OCI-LY3 (cell line): ENCODE results near the gene SLC29A2.
A peak's percentile ranks its signal among the peaks of the same experiment; 100 is the strongest.
"Not testable (repeated sequence)": the region's sequence is repeated elsewhere in the genome, so short reads cannot be mapped to it uniquely, and the experiment has no call there.

ENCODE experiments used
- H2AFZ ChIP-seq: fragments of 200-600, 300-600 bp; shearing (Covaris generic); 2 replicates; pipeline ENCODE4 v1.6.0; 2014; ENCODE audit warnings: antibody characterized with exemption, low read depth, low read length
- H3K27ac ChIP-seq: fragments of 200-600, 300-600 bp; sonication (generic); 2 replicates; pipeline ENCODE4 v1.5.1; 2014; ENCODE audit warnings: mild to moderate bottlenecking, low read length, moderate library complexity, mixed read lengths
- H3K27me3 ChIP-seq: fragments of 200-600, 300-600 bp; sonication (generic); 2 replicates; pipeline ENCODE4 v1.6.1; 2014; ENCODE audit warnings: low read depth, low read length, mixed read lengths
- H3K36me3 ChIP-seq: fragments of 200-600, 300-600 bp; sonication (generic); replicated peaks from 2 replicates; pipeline ENCODE3; 2014; ENCODE audit warnings: low read depth, low read length, mixed read lengths
- H3K4me1 ChIP-seq: fragments of 300-600, 200-600 bp; sonication (generic); 2 replicates; pipeline ENCODE4 v1.6.1; 2014; ENCODE audit warnings: low read length, mixed read lengths
- H3K4me2 ChIP-seq: fragments of 200-600, 300-600 bp; sonication (generic); 2 replicates; pipeline ENCODE4 v1.6.1; 2014; ENCODE audit warnings: low read length, mixed read lengths
- H3K4me3 ChIP-seq: fragments of 300-600, 200-600 bp; sonication (generic); 2 replicates; pipeline ENCODE4 v1.5.1; 2014; ENCODE audit warnings: antibody characterized with exemption, mild to moderate bottlenecking, low read length, moderate library complexity
- H3K79me2 ChIP-seq: fragments of 300-600, 200-600 bp; shearing (Covaris generic); 2 replicates; pipeline ENCODE4 v1.6.1; 2014; ENCODE audit warnings: mild to moderate bottlenecking, low read length, mixed read lengths
- H3K9ac ChIP-seq: fragments of 300-600, 200-600 bp; shearing (Covaris generic); 2 replicates; pipeline ENCODE4 v1.6.0; 2014; ENCODE audit warnings: mild to moderate bottlenecking, low read length, moderate library complexity
- H3K9me3 ChIP-seq: fragments of 200-600, 300-600 bp; shearing (Covaris generic); 2 replicates; pipeline ENCODE4 v1.6.1; 2014; ENCODE audit warnings: low read length, mixed read lengths; ENCODE audit not compliant: insufficient read depth
- H4K20me1 ChIP-seq: fragments of 200-600, 300-600 bp; sonication (generic); 2 replicates; pipeline ENCODE4 v1.6.1; 2016; ENCODE audit warnings: low read length, mixed read lengths; ENCODE audit not compliant: insufficient read depth
- CTCF ChIP-seq: fragments of 200-600, 300-600 bp; sonication (generic); IDR thresholded peaks from 2 replicates; pipeline ENCODE4 v1.5.1; 2014; ENCODE audit warnings: antibody characterized with exemption, low read length, low read depth
- EZH2phosphoT487 ChIP-seq: fragments of 200-600 bp; shearing (Covaris generic); IDR thresholded peaks from 2 replicates; pipeline ENCODE4 v1.6.1; 2018; ENCODE audit warnings: antibody characterized with exemption, mixed run types, low read depth

SLC29A2 gene

GRCh38 chr11:66322732-66323427 lies 48.7 kb downstream of the SLC29A2 start:
- no peak overlapping the region for H3K4me2 ChIP-seq
- H3K9me3 ChIP-seq: no peaks in the 10 kb centered on the region
- no peak overlapping the region for H3K4me3 ChIP-seq
- no peaks in the 10 kb centered on the region for H3K36me3 ChIP-seq
- no peaks in the 10 kb centered on the region for H3K27me3 ChIP-seq
- H4K20me1 ChIP-seq: no peaks in the 10 kb centered on the region
- no peak overlapping the region for H3K9ac ChIP-seq
- H3K27ac ChIP-seq: no peak overlapping the region
- peaks cover 24% of the 10 kb centered on the region for H3K4me1 ChIP-seq
- no peaks in the 10 kb centered on the region for H3K79me2 ChIP-seq
- TF ChIP-seq EZH2phosphoT487 (no peak), CTCF (no peak)
- H2AFZ ChIP-seq: peak overlapping the region; percentile 92

GRCh38 chr11:66321606-66322005 lies 50.0 kb downstream of the SLC29A2 start:
- no peak for TF ChIP-seq CTCF
- no peaks in the 10 kb centered on the region for H4K20me1 ChIP-seq
- no peaks in the 10 kb centered on the region for H3K36me3 ChIP-seq
- H2AFZ ChIP-seq: no peak overlapping the region
- no peak overlapping the region for H3K27ac ChIP-seq
- H3K27me3 ChIP-seq: no peaks in the 10 kb centered on the region
- no peak overlapping the region for H3K9ac ChIP-seq
- no peaks in the 10 kb centered on the region for H3K9me3 ChIP-seq
- H3K4me2 ChIP-seq: no peak overlapping the region
- H3K4me1 ChIP-seq: peaks cover 31% of the 10 kb centered on the region
- H3K79me2 ChIP-seq: no peaks in the 10 kb centered on the region
- H3K4me3 ChIP-seq: no peak overlapping the region

- H3K27ac ChIP-seq, H3K4me2 ChIP-seq, H3K4me3 ChIP-seq, H2AFZ ChIP-seq, H3K9me3 ChIP-seq, H4K20me1 ChIP-seq, H3K79me2 ChIP-seq, H3K9ac ChIP-seq, H3K36me3 ChIP-seq, H3K27me3 ChIP-seq: not testable (repeated sequence)
- peaks cover 31% of the 10 kb centered on the region for H3K4me1 ChIP-seq
Measured at GRCh38 chr11:66320748-66321147, 50.8 kb downstream of the SLC29A2 start.

- H3K9ac ChIP-seq, H3K36me3 ChIP-seq, H3K27ac ChIP-seq, H3K79me2 ChIP-seq, H2AFZ ChIP-seq, H4K20me1 ChIP-seq, H3K27me3 ChIP-seq, H3K4me2 ChIP-seq, H3K4me3 ChIP-seq, H3K9me3 ChIP-seq: not testable (repeated sequence)
- H3K4me1 ChIP-seq: peaks cover 31% of the 10 kb centered on the region
Measured at GRCh38 chr11:66320289-66320688, 51.3 kb downstream of the SLC29A2 start.

- peak overlapping the region; percentile 63 for H3K9ac ChIP-seq
Measured at GRCh38 chr11:66318600-66318970, 53.0 kb downstream of the SLC29A2 start.

More at GRCh38 chr11:66318600-66318970, 53.0 kb downstream of the SLC29A2 start:
- TF ChIP-seq EZH2phosphoT487: no peak
- no peak for TF ChIP-seq CTCF
- Histone ChIP-seq H2AFZ (peak overlapping the region; percentile 72), H3K36me3 (no peaks in the 10 kb centered on the region), H4K20me1 (no peaks in the 10 kb centered on the region), H3K4me1 (peaks cover 23% of the 10 kb centered on the region), H3K4me2 (peak overlapping the region; percentile 72), H3K27me3 (no peaks in the 10 kb centered on the region), H3K27ac (peak overlapping the region; percentile 66), H3K9me3 (no peaks in the 10 kb centered on the region), H3K4me3 (peak overlapping the region; percentile 58), H3K79me2 (no peaks in the 10 kb centered on the region)
